ENCODE measurements around the gene ZYX.
A peak's percentile ranks its signal among the peaks of the same experiment; 100 is the strongest.
"Not testable (repeated sequence)": the region's sequence is repeated elsewhere in the genome, so short reads cannot be mapped to it uniquely, and the experiment has no call there.

ZYX gene

GRCh38 chr7:143399642-143400041, 18.5 kb downstream of the ZYX start:
- no peak for DNase-seq

- no peak for DNase-seq
These were observed 20.1 kb downstream of the ZYX start for GRCh38 chr7:143401265-143401664.

- DNase-seq = not testable (repeated sequence)
These were observed 21.1 kb downstream of the ZYX start for GRCh38 chr7:143402233-143402632.

- DNase-seq = no peak
These were observed 24.2 kb downstream of the ZYX start for GRCh38 chr7:143405173-143406001.

GRCh38 chr7:143406002-143406357, 24.8 kb downstream of the ZYX start:
- no peak for DNase-seq

GRCh38 chr7:143407287-143408251, 26.4 kb downstream of the ZYX start:
- DNase-seq = no peak

GRCh38 chr7:143408252-143408685, 27.1 kb downstream of the ZYX start:
- DNase-seq = no peak

GRCh38 chr7:143408686-143409561, 27.8 kb downstream of the ZYX start, which contains the start of gene EPHA1:
Gene EPHA1, minus strand, starts transcription at chr7:143408856. Its CDS starts 51 bp downstream, at chr7:143408805.
- peak; percentile 60 for DNase-seq

- no peak for DNase-seq
These were observed 29.4 kb downstream of the ZYX start for GRCh38 chr7:143410521-143411004.

- no peak for DNase-seq
These were observed 31.0 kb downstream of the ZYX start for GRCh38 chr7:143411976-143412708.

GRCh38 chr7:143413123-143413522, 32.0 kb downstream of the ZYX start:
- no peak for DNase-seq

- not testable (repeated sequence) for DNase-seq
These were observed 34.1 kb downstream of the ZYX start for GRCh38 chr7:143415209-143415608.

- DNase-seq = no peak
These were observed 34.7 kb downstream of the ZYX start for GRCh38 chr7:143415742-143416397.

- no peak for DNase-seq
These were observed 35.5 kb downstream of the ZYX start for GRCh38 chr7:143416565-143417149.

GRCh38 chr7:143417734-143418383, 36.7 kb downstream of the ZYX start:
- DNase-seq = no peak

- no peak for DNase-seq
These were observed 37.7 kb downstream of the ZYX start for GRCh38 chr7:143418681-143419458.

GRCh38 chr7:143419880-143420279, 38.7 kb downstream of the ZYX start:
- DNase-seq = no peak

- DNase-seq = not testable (repeated sequence)
These were observed 39.5 kb downstream of the ZYX start for GRCh38 chr7:143420624-143421023.

- DNase-seq = no peak
These were observed 40.9 kb downstream of the ZYX start for GRCh38 chr7:143422033-143422432.

Data from stimulated activated CD8-positive, alpha-beta memory T cell treated with anti-CD3 and anti-CD28 coated beads, Interleukin-4, amount 100 ng/mL, for 48 hours (primary cell).